K562 (cell line): Measurements from ENCODE around the gene USP32. TPM values are rescaled to one million over a fixed set of nuclear protein-coding genes. Genes with fewer than 3 reads are reported as not detected.

Source experiments
- ATAC-seq: fragments of 200-7000 bp; cut with Tn5 transposase; 3 replicates; pipeline ENCODE4 v1.9.1; 2020; ENCODE audit warnings: moderate library complexity
- BruUV-seq: library from RNA; stranded (reverse); fragments of 400-500 nt; replicated peaks from 2 replicates; lab custom pipeline; 2021; lab: Mats Ljungman, UMichigan
- CTCF ChIA-PET: fragments of 300-600 bp; formaldehyde crosslinking; extraction: SDS; loops from one replicate; lab custom pipeline; 2021; ENCODE audit warnings: low intra/inter-chr PET ratio; lab: Yijun Ruan, JAX
- POLR2A ChIA-PET: fragments of 300-600, 350-650 bp; sonication (Branson Sonifier 250); formaldehyde crosslinking; extraction: SDS; loops from one replicate; lab custom pipeline; 2021; ENCODE audit warnings: antibody characterized with exemption, inconsistent platforms; lab: Yijun Ruan, JAX
- DNase-seq, 4 experiments: peaks; one replicate each; pipeline versions ENCODE4 v3.0.0 to v3.0.0-alpha.2; 2011 to 2018; ENCODE audit warnings: low spot score in 3 of 4, mixed read lengths in 3 of 4; ENCODE audit errors: extremely low read depth in 1 of 4
- FAIRE-seq: peaks from 2 replicates; lab custom pipeline; 2011; peaks lifted over from hg19 to GRCh38; lab: Jason Lieb, UNC
- H2AFZ ChIP-seq: 2 replicates; pipeline ENCODE4 v1.6.0; 2011; ENCODE audit warnings: low read depth, low read length, control low read depth, inconsistent platforms
- H3K27ac ChIP-seq: fragments of 200-600 bp; 3 replicates; pipeline ENCODE4 v1.8.0; 2011; ENCODE audit warnings: low read depth, mild to moderate bottlenecking, control low read depth, inconsistent platforms, low read length, moderate library complexity, mixed read lengths; ENCODE audit errors: extremely low read depth
- H3K27me3 ChIP-seq, 2 experiments: fragments of 300-600 bp in 1 of 2; 2 replicates in 1 of 2; 3 replicates in 1 of 2; pipeline versions ENCODE4 v1.6.0 to v1.8.0; 2011; ENCODE audit warnings: inconsistent platforms in 2 of 2, low read length in 2 of 2, mild to moderate bottlenecking in 1 of 2, mixed read lengths in 1 of 2, moderate library complexity in 1 of 2; ENCODE audit not compliant: control insufficient read depth in 2 of 2, insufficient read depth in 2 of 2
- H3K36me3 ChIP-seq: fragments of 300-600 bp; 3 replicates; pipeline ENCODE4 v1.8.0; 2011; ENCODE audit warnings: mild to moderate bottlenecking, low read length, inconsistent platforms; ENCODE audit not compliant: control insufficient read depth, insufficient read depth
- H3K4me1 ChIP-seq, 2 experiments: fragments of 200-600 bp in 1 of 2; replicated peaks in 1 of 2; 2 replicates in 1 of 2; 3 replicates in 1 of 2; pipeline versions ENCODE4 v1.5.1 to v1.8.0; 2011; ENCODE audit warnings: inconsistent platforms in 2 of 2, low read length in 2 of 2, mild to moderate bottlenecking in 1 of 2, mixed read lengths in 1 of 2, moderate library complexity in 1 of 2; ENCODE audit not compliant: control insufficient read depth in 2 of 2, insufficient read depth in 2 of 2
- H3K4me2 ChIP-seq: 2 replicates; pipeline ENCODE4 v1.6.1; 2011; ENCODE audit warnings: low read length, control low read depth, inconsistent platforms, mixed read lengths; ENCODE audit not compliant: insufficient read depth
- H3K4me3 ChIP-seq: fragments of 200-600 bp; sonication (generic), shearing (Covaris generic); 2 replicates; pipeline ENCODE4 v1.5.1; 2016; ENCODE audit warnings: control low read depth, inconsistent platforms
- H3K79me2 ChIP-seq: fragments of 200-600 bp; 3 replicates; pipeline ENCODE4 v1.8.0; 2011; ENCODE audit warnings: low read length, inconsistent platforms; ENCODE audit not compliant: control insufficient read depth, insufficient read depth
- H3K9ac ChIP-seq, 2 experiments: 2 replicates each; pipeline versions ENCODE4 v1.6.0 to v1.6.1; 2011; ENCODE audit warnings: low read depth in 2 of 2, low read length in 2 of 2, control low read depth in 1 of 2, inconsistent platforms in 1 of 2, mild to moderate bottlenecking in 1 of 2, mixed read lengths in 1 of 2; ENCODE audit not compliant: insufficient read depth in 1 of 2
- H3K9me1 ChIP-seq: one replicate; pipeline ENCODE4 v1.6.0; 2011; ENCODE audit warnings: inconsistent platforms, mild to moderate bottlenecking, low read length, moderate library complexity; ENCODE audit not compliant: control insufficient read depth, insufficient read depth
- H3K9me3 ChIP-seq: replicated peaks from 2 replicates; pipeline ENCODE4 v1.5.1; 2011; ENCODE audit warnings: low read depth, low read length, inconsistent platforms; ENCODE audit not compliant: control insufficient read depth, insufficient read depth
- H4K20me1 ChIP-seq: replicated peaks from 2 replicates; pipeline ENCODE4 v1.6.1; 2011; ENCODE audit warnings: low read length, inconsistent platforms, mixed read lengths; ENCODE audit not compliant: control insufficient read depth, insufficient read depth
- BACH1 ChIP-seq: fragments of 200-800 bp; sonication (Bioruptor generic); IDR thresholded peaks from 2 replicates; pipeline ENCODE4 v1.6.1; 2016; ENCODE audit warnings: missing genetic modification characterization, missing compliant biosample characterization
- CHD4 ChIP-seq: fragments of 200-600 bp; sonication (generic); IDR thresholded peaks from 3 replicates; pipeline ENCODE4 v1.6.1; 2012; ENCODE audit warnings: low read depth, mild to moderate bottlenecking, mixed read lengths, low read length, inconsistent platforms; ENCODE audit not compliant: insufficient read depth, insufficient replicate concordance, poor library complexity, severe bottlenecking
- CLOCK ChIP-seq: fragments of 250-450 bp; sonication (Bioruptor Pico); IDR thresholded peaks from 2 replicates; pipeline ENCODE4 v1.4.0; 2020; ENCODE audit warnings: mild to moderate bottlenecking, moderate library complexity, borderline replicate concordance
- NUFIP1 ChIP-seq: fragments of 450-650 bp; IDR thresholded peaks from 2 replicates; pipeline ENCODE4 v1.6.1; 2018; ENCODE audit not compliant: partially characterized antibody
- RAD21 ChIP-seq, 2 experiments: fragments of 250-450 bp in 1 of 2; fragments of 450-650 bp in 1 of 2; sonication (Bioruptor Pico) in 1 of 2; formaldehyde crosslinking in 1 of 2; IDR thresholded peaks in 1 of 2; conservative IDR thresholded peaks in 1 of 2; 2 replicates each; pipeline versions ENCODE4 v1.4.0 to v1.8.0; 2020 to 2022; ENCODE audit warnings: mild to moderate bottlenecking in 2 of 2, moderate library complexity in 1 of 2
- ZBTB11 ChIP-seq, 3 experiments: fragments of 200-800 bp in 1 of 3; fragments of 250-450 bp in 1 of 3; fragments of 450-650 bp in 1 of 3; sonication (Bioruptor Pico) in 1 of 3; sonication (Bioruptor generic) in 1 of 3; formaldehyde crosslinking in 1 of 3; IDR thresholded peaks; 2 replicates each; pipeline versions ENCODE4 v1.6.1 to v1.8.0; 2016 to 2022; ENCODE audit warnings: mild to moderate bottlenecking in 2 of 3, missing genetic modification characterization in 2 of 3, missing compliant biosample characterization in 1 of 3, moderate library complexity in 1 of 3
- ZBTB17 ChIP-seq: fragments of 450-650 bp; formaldehyde crosslinking; IDR thresholded peaks from 2 replicates; pipeline ENCODE4 v1.4.0; 2020; ENCODE audit warnings: mild to moderate bottlenecking
- ZNF695 ChIP-seq: fragments of 450-650 bp; formaldehyde crosslinking; IDR thresholded peaks from 2 replicates; pipeline ENCODE4 v1.4.0; 2020; ENCODE audit warnings: mild to moderate bottlenecking, moderate library complexity
- ZNF699 ChIP-seq: fragments of 250-450 bp; sonication (Bioruptor Pico); IDR thresholded peaks from 2 replicates; pipeline ENCODE4 v1.8.0; 2021; ENCODE audit warnings: mild to moderate bottlenecking, moderate library complexity; ENCODE audit not compliant: insufficient replicate concordance
- ZZZ3 ChIP-seq: fragments of 450-650 bp; IDR thresholded peaks from 2 replicates; pipeline ENCODE4 v1.6.1; 2016; ENCODE audit warnings: antibody characterized with exemption, mild to moderate bottlenecking, moderate library complexity
- WGBS: fragments of 100-300 bp; shearing (Covaris generic); methylation state at CpG from one replicate; pipeline ENCODE4 v1.1.6; 2016; ENCODE audit warnings: low coverage, mixed read lengths; ENCODE audit not compliant: insufficient coverage; ENCODE audit errors: missing lambda C conversion rate; 5-methylcytosine and 5-hydroxymethylcytosine counted together
- in situ Hi-C: fragments of 300-500 bp; cut with MboI; formaldehyde crosslinking; loops from 4 replicates; pipeline ENCODE4 v1.15.0; 2018; ENCODE audit warnings: inconsistent platforms, mixed read lengths
- intact Hi-C: fragments of 100-400 bp; cut with micrococcal nuclease; formaldehyde crosslinking; loops from 2 replicates; pipeline ENCODE4 v1.14.2; 2022
- polyA plus RNA-seq, 8 experiments: library from polyadenylated mRNA; depleted of rRNA in 4 of 8; stranded (reverse) in 5 of 8; unstranded in 3 of 8; fragments of >200 nt; fragmentation: Nextera tagmentation in 2 of 8; fragmentation: Illumina TruSeq in 1 of 8; extraction: Ambion mirVana in 2 of 8; extraction: Trizol in 1 of 8; gene quantifications; 2 replicates each; pipeline versions ENCODE4 v1.2.1 to v1.2.3, GENCODE V29; 2011 to 2014; ENCODE audit warnings: inconsistent platforms in 1 of 8, missing spikeins in 1 of 8
- total RNA-seq, 7 experiments: library from RNA; depleted of rRNA in 6 of 7; stranded (reverse); fragments of >200 nt in 6 of 7; fragmentation: Illumina TruSeq in 2 of 7; extraction: Trizol in 2 of 7; gene quantifications; 2 replicates each; pipeline versions ENCODE4 v1.2.1 to v1.2.3, GENCODE V29; 2011 to 2021; ENCODE audit warnings: low replicate concordance in 1 of 7

The USP32 gene
- total and polyA plus RNA-seq, 9 of the 15 experiments (the other 6 are each of a cell fraction or from before 2014, with no cell fraction given), result 18.0 to 69.3 (median 47.1) TPM

DNA sequence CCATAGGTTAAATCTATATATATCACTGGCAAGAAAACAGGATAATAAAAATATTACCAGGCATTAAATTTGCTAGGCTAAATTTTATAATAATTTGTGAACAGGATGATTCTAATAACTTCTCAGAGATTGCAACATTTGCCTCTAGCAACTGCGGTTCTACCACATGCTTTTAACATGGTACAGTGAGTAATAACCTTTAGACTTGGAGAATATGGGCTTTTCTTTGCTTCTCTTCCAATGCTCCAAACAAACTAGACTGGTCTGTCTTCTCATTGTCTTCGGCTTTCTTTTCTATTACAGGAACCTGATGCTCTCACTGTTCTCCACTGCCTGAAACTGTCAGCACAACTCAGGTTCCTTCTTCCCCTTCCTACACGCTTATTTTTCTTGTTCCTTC is 161.6 kb downstream of the USP32 start (continued):
- no peak for TF ChIP-seq CLOCK (CRISPR knock-in tag)
- no peak for TF ChIP-seq CHD4

GRCh38 chr17:60229188-60229802 is 162.6 kb downstream of the USP32 start:
- no TSS peak for BruUV-seq
- Histone ChIP-seq H3K79me2 (no peaks in the 10 kb centered on the region), H3K4me2 (no peak overlapping the region), H3K9ac (no peak overlapping the region), H2AFZ (no peak overlapping the region), H3K27ac (no peak overlapping the region), H3K4me3 (no peak overlapping the region), H3K36me3 (peaks cover 40% of the 10 kb centered on the region), H3K9me3 (no peaks in the 10 kb centered on the region), H3K27me3 (no peaks in the 10 kb centered on the region), H4K20me1 (no peaks in the 10 kb centered on the region), H3K4me1 (no peaks in the 10 kb centered on the region; a peak in 1 of 5 replicates), H3K9me1 (no peaks in the 10 kb centered on the region)
- 91% methylated on average over 3 of the region's 3 CpGs for WGBS
- DNase-seq (peak in 1 of 4 experiments; percentile 6), FAIRE-seq (no peak), ATAC-seq (no peak)
- CTCF ChIA-PET, result no interaction called here
- intact Hi-C loops (loop anchor here (1.0 kb wide), 1 partner anchor 86 kb away; no protein-coding TSS in a partner anchor), in situ Hi-C loops (no loop called here)
- no peak for TF ChIP-seq NUFIP1
- no peak for TF ChIP-seq ZBTB17 (CRISPR knock-in tag)
- no peak for TF ChIP-seq ZZZ3
- TF ChIP-seq ZBTB11 (CRISPR knock-in tag; IDR thresholded peaks at IDR 0.05), result peak in 1 of 3 experiments; percentile 49; a peak in 1 of 6 replicates
- no peak for TF ChIP-seq ZNF695 (CRISPR knock-in tag)
- peak in 1 of 2 experiments; percentile 15; a peak in 1 of 4 replicates for TF ChIP-seq RAD21 (CRISPR knock-in tag; conservative IDR thresholded peaks at IDR 0.05 in 1 of 2, IDR thresholded peaks at IDR 0.05 in 1 of 2)
- no peak for TF ChIP-seq BACH1 (tag)
- TF ChIP-seq ZNF699 (CRISPR knock-in tag), result no peak
- POLR2A ChIA-PET, result no interaction called here
